PC-9 (cell line): ENCODE data around the gene PLEKHM2. TPM values are rescaled to one million over a fixed set of nuclear protein-coding genes. Genes with fewer than 3 reads are reported as not detected.

ENCODE experiments used
- BruUV-seq: library from RNA; stranded (reverse); fragments of 400-500 nt; replicated peaks from 2 replicates; lab custom pipeline; 2021; lab: Mats Ljungman, UMichigan
- CTCF ChIA-PET: fragments of 300-600 bp; sonication (Branson Sonifier 250); formaldehyde crosslinking; loops from one replicate; lab custom pipeline; 2022; ENCODE audit warnings: antibody characterized with exemption; lab: Charles Lee
- POLR2A ChIA-PET: fragments of 300-600 bp; sonication (Branson Sonifier 250); formaldehyde crosslinking; loops from one replicate; lab custom pipeline; 2022; ENCODE audit warnings: antibody characterized with exemption; ENCODE audit not compliant: unreplicated experiment; lab: Charles Lee
- DNase-seq, 2 experiments: peaks; one replicate each; pipeline versions ENCODE4 v3.0.0 to v3.0.0-alpha.2; 2015 to 2022; ENCODE audit warnings: mixed read lengths in 1 of 2
- H2AFZ ChIP-seq: fragments of 200-600 bp; sonication (generic); 2 replicates; pipeline ENCODE4 v1.8.1; 2017; ENCODE audit warnings: antibody characterized with exemption
- H3F3A ChIP-seq: fragments of 200-600 bp; sonication (generic); 2 replicates; pipeline ENCODE4 v1.8.1; 2017; ENCODE audit warnings: antibody characterized with exemption, mild to moderate bottlenecking, low read depth; ENCODE audit not compliant: insufficient read depth
- H3K27ac ChIP-seq: fragments of 200-600 bp; sonication (generic); 2 replicates; pipeline ENCODE4 v1.6.1; 2016; ENCODE audit warnings: mixed run types
- H3K27me3 ChIP-seq: fragments of 200-600 bp; sonication (generic); 2 replicates; pipeline ENCODE4 v1.6.1; 2016; ENCODE audit warnings: low read depth, mixed run types; ENCODE audit not compliant: insufficient read depth
- H3K36me3 ChIP-seq: fragments of 200-600 bp; sonication (generic); 2 replicates; pipeline ENCODE4 v1.6.1; 2016; ENCODE audit warnings: low read depth, mixed run types
- H3K4me1 ChIP-seq: fragments of 200-600 bp; sonication (generic); replicated peaks from 2 replicates; pipeline ENCODE4 v1.6.1; 2016; ENCODE audit warnings: mixed run types; ENCODE audit not compliant: insufficient read depth
- H3K4me2 ChIP-seq: fragments of 200-600 bp; sonication (generic); 2 replicates; pipeline ENCODE4 v1.6.1; 2017; ENCODE audit warnings: mixed run types
- H3K4me3 ChIP-seq: fragments of 200-600 bp; sonication (generic); 2 replicates; pipeline ENCODE4 v1.6.1; 2016; ENCODE audit warnings: mixed run types
- H3K79me2 ChIP-seq: fragments of 200-600 bp; sonication (generic); 2 replicates; pipeline ENCODE4 v1.6.1; 2017; ENCODE audit warnings: low read depth, mixed run types
- H3K9me2 ChIP-seq: fragments of 200-600 bp; sonication (generic); 2 replicates; pipeline ENCODE4 v1.8.1; 2017; ENCODE audit warnings: mild to moderate bottlenecking; ENCODE audit not compliant: insufficient read depth
- H3K9me3 ChIP-seq: fragments of 200-600 bp; sonication (generic); 2 replicates; pipeline ENCODE4 v1.8.1; 2016; ENCODE audit warnings: low read depth; ENCODE audit not compliant: insufficient read depth
- H4K20me1 ChIP-seq: fragments of 200-600 bp; sonication (generic); 2 replicates; pipeline ENCODE4 v1.8.1; 2017; ENCODE audit not compliant: insufficient read depth
- CTCF ChIP-seq: fragments of 200-600 bp; sonication (generic); conservative IDR thresholded peaks from 2 replicates; pipeline ENCODE4 v1.6.1; 2017; ENCODE audit warnings: mixed run types, antibody characterized with exemption, mild to moderate bottlenecking, moderate library complexity
- EZH2 ChIP-seq: fragments of 200-600 bp; sonication (generic); IDR thresholded peaks from 2 replicates; pipeline ENCODE4 v1.8.0; 2017; ENCODE audit warnings: antibody characterized with exemption, low read depth
- intact Hi-C: fragments of 100-400 bp; cut with micrococcal nuclease; formaldehyde crosslinking; loops from one replicate; pipeline ENCODE4 v1.10.0; 2022; ENCODE audit not compliant: unreplicated experiment
- total RNA-seq: library from RNA; stranded (reverse); gene quantifications from 2 replicates; pipeline ENCODE4 v1.2.3, GENCODE V29; 2021

PLEKHM2 gene
- total RNA-seq, 1 experiment from 2014 or later, result 45.9 TPM

- TF ChIP-seq EZH2 (no peak), CTCF (no peak)
- CTCF ChIA-PET, result no interaction called here
- BruUV-seq, result no TSS peak
These were observed 46.3 kb upstream of the PLEKHM2 start for GRCh38 chr1:15637826-15638225.

GRCh38 chr1:15639262-15639661, 44.9 kb upstream of the PLEKHM2 start:
- no TSS peak for BruUV-seq
- Histone ChIP-seq H3K9me3 (no peaks in the 10 kb centered on the region), H3K9me2 (no peaks in the 10 kb centered on the region), H3K36me3 (no peaks in the 10 kb centered on the region; the same call in none of the 2 replicates), H3K4me3 (no peak overlapping the region), H3K4me1 (no peaks in the 10 kb centered on the region), H3K27ac (no peak overlapping the region), H3K79me2 (no peaks in the 10 kb centered on the region), H3K4me2 (no peak overlapping the region), H3F3A (no peaks in the 10 kb centered on the region; the same call in 1 of the 2 replicates), H3K27me3 (no peaks in the 10 kb centered on the region), H4K20me1 (no peaks in the 10 kb centered on the region; the same call in 1 of the 2 replicates), H2AFZ (no peak overlapping the region)
- POLR2A ChIA-PET, result no interaction called here
- intact Hi-C loops, result no loop called here
- DNase-seq, result no peak
- TF ChIP-seq EZH2 (no peak), CTCF (no peak)
- CTCF ChIA-PET, result interaction anchor here (0.6 kb wide), 1 partner anchor 28 kb away, joined by 3 read pairs; no protein-coding TSS in a partner anchor

More at GRCh38 chr1:15637826-15638225, 46.3 kb upstream of the PLEKHM2 start:
- DNase-seq, result no peak
- H3K36me3 ChIP-seq, result peaks cover 5% of the 10 kb centered on the region
- no peaks in the 10 kb centered on the region; the same call in 1 of the 2 replicates for H3K79me2 ChIP-seq
- no peaks in the 10 kb centered on the region for H3K9me2 ChIP-seq
- H3K27me3 ChIP-seq, result no peaks in the 10 kb centered on the region
- H3K4me2 ChIP-seq, result no peak overlapping the region
- no peaks in the 10 kb centered on the region for H3K4me1 ChIP-seq
- POLR2A ChIA-PET, result no interaction called here
- no peaks in the 10 kb centered on the region; the same call in 1 of the 2 replicates for H3F3A ChIP-seq
- no peaks in the 10 kb centered on the region for H3K9me3 ChIP-seq
- no peak overlapping the region for H2AFZ ChIP-seq
- H3K27ac ChIP-seq, result no peak overlapping the region
- intact Hi-C loops, result no loop called here
- no peaks in the 10 kb centered on the region; the same call in 1 of the 2 replicates for H4K20me1 ChIP-seq
- no peak overlapping the region for H3K4me3 ChIP-seq

GRCh38 chr1:15639931-15640330, 44.2 kb upstream of the PLEKHM2 start:
- TF ChIP-seq EZH2, result no peak
- TF ChIP-seq CTCF, result no peak
- Histone ChIP-seq H3K4me2 (no peak overlapping the region), H3K27ac (no peak overlapping the region), H3K36me3 (no peaks in the 10 kb centered on the region; the same call in none of the 2 replicates), H3K4me3 (no peak overlapping the region), H3K9me2 (no peaks in the 10 kb centered on the region), H3K79me2 (no peaks in the 10 kb centered on the region), H3K27me3 (no peaks in the 10 kb centered on the region), H3F3A (no peaks in the 10 kb centered on the region; the same call in 1 of the 2 replicates), H3K9me3 (no peaks in the 10 kb centered on the region), H4K20me1 (no peaks in the 10 kb centered on the region; the same call in 1 of the 2 replicates), H2AFZ (no peak overlapping the region), H3K4me1 (no peaks in the 10 kb centered on the region)
- CTCF ChIA-PET, result no interaction called here
- no TSS peak for BruUV-seq
- intact Hi-C loops, result no loop called here
- POLR2A ChIA-PET, result no interaction called here
- DNase-seq, result no peak
